Left renal cortex interstitium (tissue), 4 donors: ENCODE results near the gene GDPD3. TPM values are rescaled to one million over a fixed set of nuclear protein-coding genes. Genes with fewer than 3 reads are reported as not detected.
"Not testable (repeated sequence)": the region's sequence is repeated elsewhere in the genome, so short reads cannot be mapped to it uniquely, and the experiment has no call there.

Experiments
- DNase-seq, 4 donors: peaks; one replicate each; pipeline ENCODE4 v3.0.0-alpha.2; 2013; ENCODE audit warnings: low read depth in 4 of 4, low spot score in 2 of 4, missing footprints in 1 of 4
- polyA plus RNA-seq, 4 donors: library from polyadenylated mRNA; unstranded; fragments of 120-200 nt; gene quantifications; one replicate each; pipeline ENCODE4 v1.2.1, GENCODE V29; 2013; ENCODE audit not compliant: insufficient read length in 4 of 4

GDPD3 gene
- polyA plus RNA-seq, 4 donors = 9.8 to 17.5 (median 12.8) TPM

DNA sequence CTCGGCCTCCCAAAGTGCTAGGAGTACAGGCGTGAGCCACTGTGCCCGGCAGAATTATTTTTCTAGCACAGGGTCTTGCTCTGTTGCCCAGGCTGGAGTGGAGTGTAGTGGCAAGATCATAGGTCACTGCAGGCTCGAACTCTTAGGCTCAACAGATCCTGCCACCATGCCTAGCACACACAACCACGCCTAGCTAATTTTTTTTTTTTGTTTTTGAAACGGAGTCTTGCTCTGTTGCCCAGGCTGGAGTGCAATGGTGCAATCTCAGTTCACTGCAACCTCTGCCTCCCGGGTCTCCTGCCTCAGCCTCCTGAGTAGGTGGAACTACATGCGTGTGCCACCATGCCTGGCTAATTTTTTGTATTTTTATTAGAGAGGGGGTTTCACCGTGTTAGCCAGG lies 12.4 kb upstream of the GDPD3 start:
- not testable (repeated sequence) for DNase-seq

DNA sequence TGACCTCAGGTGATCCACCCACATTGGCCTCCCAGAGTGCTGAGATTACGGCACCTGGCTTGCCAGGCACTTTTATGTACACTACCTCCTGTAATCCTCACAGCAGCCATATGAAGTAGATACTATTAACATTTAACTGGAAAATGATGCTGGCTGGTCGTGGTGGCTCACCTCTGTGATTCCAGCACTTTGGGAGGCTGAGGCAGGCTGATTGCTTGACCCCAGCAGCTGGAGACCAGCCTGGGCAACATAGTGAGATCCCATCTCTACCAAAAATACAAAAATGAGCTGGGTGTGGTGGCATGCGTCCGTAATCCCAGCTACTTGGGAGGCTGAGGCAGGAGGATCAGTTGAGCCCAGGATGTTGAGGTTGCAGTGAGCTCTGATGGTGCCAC lies 11.6 kb upstream of the GDPD3 start:
- DNase-seq = no peak

DNA sequence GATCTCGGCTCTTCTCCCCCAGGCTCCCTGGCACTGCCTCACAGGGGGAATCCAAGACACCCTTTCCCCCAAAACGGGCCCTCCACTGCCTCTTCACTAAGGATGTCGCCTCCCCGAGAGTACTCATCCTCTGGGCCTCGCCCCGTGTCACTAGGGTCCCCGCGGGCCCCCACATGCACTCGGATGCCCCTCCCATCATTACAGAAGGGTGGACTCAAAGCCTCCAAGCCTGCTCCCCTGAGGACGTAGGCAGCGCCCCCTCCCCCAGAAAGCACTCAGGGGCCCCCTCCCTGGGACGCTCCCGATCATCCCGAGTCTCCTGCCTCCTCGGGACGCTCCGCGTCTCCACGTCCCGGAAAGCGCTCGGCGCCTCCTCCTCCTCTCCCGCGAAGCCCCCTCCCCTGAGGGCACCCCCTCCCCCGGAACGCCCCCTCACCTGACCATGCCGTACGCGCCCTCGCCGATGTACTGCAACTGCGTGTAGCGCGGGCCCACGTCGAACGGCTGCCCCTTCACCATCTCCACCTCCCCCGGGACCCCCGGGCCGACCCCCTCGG lies 9.3 kb upstream of the GDPD3 start:
- DNase-seq = peak in 1 of 4 donors; percentile 26

DNA sequence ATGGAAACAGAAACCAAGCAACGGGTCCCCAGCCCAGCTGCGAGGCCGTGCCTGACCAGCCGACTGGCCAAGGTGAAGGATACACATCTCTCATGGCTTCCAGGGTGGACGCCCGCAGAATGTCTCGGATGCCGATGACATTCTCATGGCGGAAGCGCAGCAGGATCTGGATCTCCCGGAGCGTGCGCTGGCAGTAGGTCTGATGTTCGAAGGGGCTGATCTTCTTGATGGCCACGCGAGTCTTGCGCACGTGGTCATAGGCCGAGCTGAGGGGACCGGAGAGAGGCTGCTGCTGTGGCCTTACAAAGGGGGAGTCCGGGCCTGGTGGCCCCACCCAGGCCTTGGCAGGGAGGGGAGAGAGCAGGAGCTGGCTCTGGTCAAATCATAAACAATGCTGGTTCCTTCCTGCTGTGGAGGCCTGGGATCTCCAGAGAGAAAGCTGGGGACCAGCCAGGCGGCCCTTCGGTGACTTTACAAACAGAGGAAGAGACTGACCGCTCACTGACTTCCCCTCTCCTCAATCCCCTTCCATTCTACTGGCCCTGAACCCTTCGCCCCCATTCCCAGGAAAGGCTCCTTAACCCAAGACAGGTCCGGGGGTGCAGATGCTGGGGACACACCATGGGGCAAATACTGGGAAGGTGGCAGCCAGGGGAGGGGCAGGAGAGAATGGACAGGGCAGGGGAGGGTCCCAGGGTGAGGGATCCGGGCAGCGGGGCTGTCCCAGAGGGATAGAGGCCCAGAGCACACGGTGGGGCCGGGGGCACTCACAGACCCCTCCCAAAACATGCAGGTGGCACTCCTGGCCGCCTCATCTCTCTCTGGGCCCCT lies 8.6 kb upstream of the GDPD3 start:
- DNase-seq = no peak

DNA sequence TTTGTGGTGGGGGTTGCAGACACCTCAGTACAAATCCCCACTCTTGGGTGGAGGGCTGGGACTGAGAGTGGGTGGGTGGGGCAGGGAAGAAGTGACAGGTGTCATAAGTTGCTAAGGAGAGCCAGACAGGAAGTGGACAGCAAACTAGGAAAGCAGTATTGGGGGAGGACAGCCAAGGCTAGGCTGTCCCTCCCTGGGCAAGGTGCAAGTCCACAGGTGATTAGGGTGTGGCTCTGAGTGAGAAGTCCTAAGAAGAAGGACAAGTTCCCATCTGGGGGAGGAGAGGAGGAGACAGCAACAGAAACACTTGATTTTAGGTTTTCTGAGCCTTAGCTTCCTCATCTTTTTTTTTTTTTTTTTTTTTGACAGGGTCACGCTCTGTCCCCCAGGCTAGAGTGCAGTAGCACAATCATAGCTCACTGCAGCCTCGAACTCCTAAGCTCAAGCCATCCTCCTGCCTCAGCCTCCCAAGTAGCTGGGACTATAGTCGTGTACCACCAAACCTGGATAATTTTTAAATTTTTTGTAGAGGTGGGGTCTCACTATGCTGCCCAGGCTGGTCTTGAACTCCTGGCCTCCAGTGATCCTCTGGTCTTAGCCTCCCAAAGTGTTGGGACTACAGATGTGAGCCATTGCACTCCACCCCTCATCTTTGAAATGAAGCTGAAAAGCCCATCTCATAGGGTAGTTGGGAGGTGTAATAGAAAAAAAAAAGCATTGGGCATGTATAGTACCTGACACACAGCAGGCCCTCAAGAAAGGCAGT lies 7.2 kb upstream of the GDPD3 start:
- no peak for DNase-seq

DNA sequence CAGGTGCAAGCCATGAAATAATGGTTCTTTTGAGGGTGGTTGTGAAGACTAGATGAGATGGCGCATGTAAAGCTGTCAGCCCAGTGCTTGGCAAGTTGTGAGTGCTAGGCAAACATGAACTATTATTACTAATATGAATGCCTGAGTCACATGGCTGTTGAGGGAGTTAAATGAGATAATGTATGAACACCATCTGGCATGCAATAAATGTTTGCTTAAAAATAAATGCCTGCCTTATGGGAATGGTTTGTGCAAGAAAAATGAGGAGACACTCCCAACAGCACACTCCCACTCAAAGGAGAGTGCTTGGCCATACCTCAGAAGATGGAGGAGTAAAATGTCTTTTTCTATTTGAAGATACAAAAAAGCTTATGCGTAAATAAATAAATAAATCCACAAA lies 6.1 kb upstream of the GDPD3 start:
- DNase-seq = no peak

DNA sequence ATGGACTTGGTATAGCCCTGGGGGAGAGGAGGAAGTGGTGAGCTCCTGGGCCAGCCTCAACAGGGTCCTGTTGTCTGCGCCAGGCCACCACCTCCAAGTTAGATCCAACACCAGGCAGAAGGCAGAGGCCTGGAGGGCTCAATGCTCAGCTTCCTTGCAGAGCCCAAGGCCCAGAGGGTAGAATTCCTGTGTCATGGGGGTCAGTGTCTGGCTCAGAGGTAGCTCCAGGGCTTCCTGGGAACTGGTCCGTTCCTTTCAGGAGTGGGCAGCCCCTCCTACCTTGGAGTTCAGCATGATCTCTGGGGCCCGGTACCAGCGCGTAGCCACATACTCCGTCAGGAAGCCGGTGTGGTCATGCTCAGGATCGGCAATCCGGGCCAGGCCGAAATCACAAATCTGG lies 4.4 kb upstream of the GDPD3 start:
- DNase-seq = no peak

DNA sequence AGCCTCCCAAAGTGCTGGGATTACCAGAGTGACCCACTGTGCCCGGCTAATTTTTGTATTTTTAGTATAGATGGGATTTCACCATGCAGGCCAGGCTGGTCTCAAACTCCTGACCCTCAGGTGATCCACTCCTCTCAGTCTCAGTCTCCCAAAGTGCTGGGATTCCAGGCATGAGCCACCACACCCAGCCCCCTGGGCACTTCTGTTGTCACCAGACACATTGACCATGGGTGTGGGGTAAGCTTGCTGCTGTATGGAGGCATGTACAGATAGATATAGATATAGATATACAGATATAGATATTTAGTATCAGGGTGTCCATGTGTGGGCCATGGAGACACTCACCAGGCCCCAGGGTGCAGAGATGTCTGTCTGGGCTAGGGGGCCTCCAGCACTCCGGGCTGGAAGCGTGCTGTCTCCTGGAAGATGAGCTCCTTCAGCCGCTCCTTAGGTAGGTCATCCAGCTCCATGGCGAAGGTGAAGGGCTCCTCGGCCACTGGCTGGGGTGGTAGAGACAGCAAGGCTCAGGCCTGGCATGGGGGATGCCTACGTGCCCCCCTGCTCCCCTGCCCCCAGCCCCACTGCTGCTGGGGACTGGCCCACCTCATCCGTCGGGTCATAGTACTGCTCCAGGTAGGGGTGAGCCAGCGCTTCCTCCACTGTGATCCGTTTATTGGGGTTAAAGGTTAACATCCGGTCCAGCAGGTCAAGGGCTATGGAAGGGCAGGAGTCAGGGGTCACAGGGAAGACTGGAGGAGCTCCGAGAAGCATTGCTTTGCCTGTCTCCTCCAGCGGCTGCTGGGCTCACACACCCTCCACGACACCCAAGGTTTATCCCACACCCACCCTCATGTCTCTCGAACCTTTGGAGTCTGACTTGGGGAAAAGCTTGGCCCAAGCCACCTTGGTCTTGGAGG lies 3.2 kb upstream of the GDPD3 start:
- no peak for DNase-seq

DNA sequence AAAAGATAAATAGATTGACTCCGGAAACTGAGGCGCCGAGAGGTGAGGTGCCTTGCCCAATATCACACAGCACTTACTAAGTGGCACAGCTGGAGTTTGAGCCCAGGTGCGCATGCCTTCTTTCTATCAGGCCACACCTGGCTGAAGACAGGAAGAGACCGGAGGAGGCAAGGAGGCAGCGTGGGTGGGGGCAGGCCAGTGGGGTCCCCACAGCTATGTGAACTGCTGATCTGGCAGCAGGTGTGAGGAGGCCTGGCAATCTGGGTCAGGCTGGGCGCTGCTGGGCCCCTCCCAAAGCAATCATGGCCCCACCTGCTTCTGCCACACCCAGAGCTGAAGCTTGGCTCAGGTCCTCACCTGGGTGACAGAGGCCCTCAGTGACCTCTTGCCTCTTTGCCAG lies 1.9 kb upstream of the GDPD3 start:
- no peak for DNase-seq

DNA sequence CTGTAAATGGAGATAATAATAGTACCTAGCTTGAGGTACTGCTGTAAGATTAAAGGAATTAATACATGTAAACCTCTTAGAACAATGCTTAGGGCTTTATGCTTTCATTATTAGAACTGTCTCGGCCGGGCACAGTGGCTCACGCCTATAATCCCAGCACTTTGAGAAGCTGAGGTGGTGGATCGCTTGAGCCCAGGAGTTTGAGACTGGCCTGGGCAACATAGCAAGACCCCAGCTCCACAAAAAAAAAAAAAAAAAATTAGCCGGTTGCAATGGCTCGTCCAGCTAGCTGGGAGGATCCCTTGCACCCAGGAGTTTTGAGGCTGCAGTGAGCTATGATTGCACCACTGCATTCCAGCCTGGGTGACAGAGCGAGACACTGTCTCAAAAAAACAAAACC lies 1.5 kb upstream of the GDPD3 start:
- not testable (repeated sequence) for DNase-seq

DNA sequence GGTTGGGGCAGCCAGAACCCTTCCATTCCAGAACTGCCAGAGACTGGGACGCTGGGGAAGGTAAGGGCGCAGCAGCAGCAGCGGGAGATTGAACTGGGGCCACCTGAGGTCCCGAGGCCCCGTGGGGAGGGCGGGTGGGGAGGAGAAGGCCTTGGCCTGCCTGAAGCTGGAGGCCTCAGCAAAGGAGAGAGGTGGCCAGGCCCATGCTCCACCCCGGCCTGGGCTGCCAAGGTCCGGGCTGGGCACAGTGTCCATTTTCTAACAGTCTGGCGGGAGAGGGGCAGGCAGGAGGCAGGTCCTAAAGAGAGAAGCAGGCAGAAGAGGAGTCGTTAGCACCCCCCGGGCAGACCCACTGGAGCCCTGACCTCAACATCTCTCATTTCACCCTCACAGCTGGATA lies 1.1 kb upstream of the GDPD3 start:
- no peak for DNase-seq

DNA sequence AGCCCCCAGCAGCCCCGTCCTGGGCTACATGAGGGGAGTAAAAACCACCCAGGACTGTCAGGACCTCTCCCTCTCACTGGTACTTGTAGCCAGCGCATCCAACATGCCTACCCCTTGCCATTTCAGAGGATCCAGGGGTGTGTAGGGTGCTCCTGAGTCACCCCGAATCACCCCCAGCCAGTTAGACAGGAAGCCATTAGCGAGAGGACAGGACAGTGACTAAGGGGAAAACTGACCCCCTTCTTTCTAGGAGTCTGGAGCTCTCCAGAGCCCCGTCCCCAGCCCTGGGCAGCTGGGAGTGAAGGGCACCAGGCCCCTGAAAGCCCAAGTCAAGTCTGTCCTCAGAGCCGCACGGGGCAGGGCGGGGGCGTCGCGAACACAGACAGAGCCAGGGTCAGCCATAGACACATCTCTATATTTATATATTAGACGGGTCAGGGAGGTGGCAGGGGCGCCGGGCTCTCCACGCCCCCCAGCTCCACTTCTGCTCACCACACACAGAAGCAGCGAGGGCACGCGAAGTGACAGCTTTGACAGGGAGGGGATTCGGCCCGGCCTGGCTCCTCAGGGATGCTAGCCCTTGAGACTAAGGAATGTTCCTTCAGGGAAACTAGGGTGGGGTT lies 485 bp upstream of the GDPD3 start:
- no peak for DNase-seq

DNA sequence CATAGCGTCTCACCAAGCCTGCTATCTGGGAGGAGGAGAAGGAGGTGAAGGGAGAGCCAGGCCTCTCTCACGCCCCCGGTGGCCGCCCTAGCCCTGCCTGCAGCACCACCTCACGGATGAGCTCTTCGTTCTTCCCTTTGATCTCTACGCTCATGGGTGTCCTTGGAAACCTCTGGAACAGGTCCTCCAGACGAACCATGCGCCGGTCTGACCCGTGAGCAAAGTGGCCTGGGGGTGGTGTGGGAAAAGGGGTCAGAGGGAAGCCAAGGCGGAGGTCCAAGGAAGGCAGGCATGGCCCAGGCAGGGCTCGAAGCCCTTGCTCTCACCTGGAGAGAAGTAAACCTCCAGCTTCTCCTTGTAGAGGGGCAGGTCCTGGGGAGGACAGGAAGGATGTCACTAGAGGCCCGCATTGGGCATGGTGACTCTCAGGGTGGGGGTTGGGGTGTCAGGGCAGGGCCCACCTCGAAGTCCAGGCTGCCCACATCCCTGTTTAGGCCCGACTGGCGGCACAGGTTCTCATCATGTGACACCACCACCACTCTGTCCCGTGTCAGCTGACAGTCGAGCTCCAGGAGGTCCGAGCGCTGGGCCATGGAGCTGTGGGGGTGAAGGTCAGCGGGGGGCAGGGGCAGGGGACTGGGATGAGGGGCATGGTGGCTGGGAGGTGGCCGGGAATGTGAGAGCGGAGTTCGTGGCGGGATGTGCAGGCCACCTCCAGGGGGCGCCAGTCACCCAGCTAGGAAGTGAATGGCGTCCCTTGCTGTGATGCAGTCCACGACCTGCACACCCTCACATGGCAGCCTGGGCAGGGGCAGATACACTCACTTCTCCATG lies 923 bp downstream of the GDPD3 start:
- DNase-seq = no peak

DNA sequence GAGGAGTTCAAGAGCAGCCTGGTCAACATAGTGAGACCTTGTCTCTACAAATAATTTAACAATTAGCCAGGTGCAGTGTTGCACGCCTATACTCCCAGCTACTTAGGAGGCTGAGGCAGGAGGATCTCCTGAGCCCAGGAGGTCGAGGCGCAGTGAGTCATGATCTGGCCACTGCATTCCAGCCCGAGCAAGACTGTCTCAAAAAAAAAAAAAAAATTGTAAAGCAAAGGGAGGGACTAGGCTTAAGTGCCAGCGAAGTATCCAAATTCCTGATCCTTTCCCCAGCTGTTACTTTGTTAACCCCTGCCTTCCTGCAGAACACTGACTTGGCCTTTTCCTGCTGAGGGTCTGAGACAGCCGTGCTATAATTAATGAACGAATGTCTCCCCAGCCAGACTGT lies 2.7 kb downstream of the GDPD3 start:
- DNase-seq = no peak

DNA sequence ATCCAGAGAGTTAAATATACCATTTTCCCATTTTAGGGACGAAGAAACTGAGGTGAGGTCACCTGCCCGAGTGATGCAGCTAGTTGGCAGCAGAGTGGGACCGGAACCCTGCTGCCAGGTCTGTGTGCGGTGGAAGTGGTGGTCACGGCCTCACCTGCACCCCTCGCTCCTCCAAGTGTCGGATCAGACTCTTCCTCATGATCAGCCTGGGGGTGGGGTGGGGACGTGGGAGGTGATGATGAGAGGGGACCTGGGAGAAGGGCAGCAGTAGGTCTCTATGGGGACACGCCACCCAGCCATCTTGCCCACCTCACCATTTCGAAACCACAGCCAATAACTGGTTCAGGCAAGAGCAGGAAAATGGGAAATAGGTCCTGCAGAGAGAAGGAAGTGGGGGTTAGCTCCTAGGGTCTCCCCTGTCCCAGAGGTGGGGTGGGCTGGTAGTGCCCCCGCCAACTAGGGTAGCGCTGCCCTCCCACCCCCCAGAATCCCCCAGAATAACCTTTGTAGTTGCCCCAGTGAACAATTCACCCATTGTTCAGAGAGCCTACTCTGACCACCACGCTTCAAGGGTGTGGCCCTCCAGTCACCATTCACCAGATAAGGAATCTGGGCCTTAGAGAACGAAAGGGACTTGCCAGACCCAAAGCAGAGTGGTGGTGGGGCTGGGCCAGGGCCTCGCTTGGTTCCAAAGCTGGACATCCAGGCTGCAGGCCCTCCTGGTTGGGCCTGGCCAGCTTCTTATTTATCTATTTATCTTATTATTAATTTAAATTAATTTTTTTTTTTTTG lies 5.1 kb downstream of the GDPD3 start:
- DNase-seq = no peak

DNA sequence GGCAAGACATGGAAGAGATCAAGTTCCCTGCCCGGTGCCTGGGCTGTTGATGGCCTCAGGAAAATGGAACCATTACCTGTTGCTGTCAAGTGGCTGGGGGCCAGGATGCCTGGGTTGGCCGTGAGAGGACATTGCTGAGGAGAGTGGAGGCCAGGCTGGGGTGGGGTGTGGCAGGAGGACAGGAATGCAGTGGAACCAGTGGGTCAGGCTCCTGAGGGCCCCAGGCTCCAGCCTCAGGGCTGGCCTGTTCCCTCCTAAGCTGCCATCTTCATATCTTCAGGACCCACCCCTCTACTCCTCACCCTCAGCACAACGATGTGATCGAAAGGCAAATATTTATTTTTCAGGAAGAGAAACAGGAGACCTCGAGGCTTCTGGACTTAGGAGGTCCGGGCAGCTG lies 8.8 kb downstream of the GDPD3 start:
- no peak for DNase-seq

DNA sequence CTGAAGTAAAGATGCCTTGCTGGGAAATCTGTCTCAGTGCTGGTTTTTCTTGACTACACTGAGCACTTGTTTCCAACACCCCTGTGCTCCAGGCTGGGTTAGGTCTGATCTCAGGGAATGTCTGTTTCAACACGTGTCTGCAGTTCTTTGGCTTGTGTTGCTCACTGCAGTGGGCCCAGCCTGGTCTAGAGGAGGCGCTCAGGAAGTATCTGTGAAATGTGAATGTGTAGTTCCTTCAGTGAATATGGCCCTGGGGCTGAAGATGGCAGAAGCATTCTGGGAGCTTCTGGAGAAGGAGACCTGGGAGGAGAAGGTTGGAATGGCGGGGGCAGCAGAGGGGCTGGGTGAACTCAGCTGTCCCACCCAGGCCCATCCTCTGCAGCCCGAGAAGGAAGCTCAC lies 9.2 kb downstream of the GDPD3 start:
- DNase-seq = no peak

DNA sequence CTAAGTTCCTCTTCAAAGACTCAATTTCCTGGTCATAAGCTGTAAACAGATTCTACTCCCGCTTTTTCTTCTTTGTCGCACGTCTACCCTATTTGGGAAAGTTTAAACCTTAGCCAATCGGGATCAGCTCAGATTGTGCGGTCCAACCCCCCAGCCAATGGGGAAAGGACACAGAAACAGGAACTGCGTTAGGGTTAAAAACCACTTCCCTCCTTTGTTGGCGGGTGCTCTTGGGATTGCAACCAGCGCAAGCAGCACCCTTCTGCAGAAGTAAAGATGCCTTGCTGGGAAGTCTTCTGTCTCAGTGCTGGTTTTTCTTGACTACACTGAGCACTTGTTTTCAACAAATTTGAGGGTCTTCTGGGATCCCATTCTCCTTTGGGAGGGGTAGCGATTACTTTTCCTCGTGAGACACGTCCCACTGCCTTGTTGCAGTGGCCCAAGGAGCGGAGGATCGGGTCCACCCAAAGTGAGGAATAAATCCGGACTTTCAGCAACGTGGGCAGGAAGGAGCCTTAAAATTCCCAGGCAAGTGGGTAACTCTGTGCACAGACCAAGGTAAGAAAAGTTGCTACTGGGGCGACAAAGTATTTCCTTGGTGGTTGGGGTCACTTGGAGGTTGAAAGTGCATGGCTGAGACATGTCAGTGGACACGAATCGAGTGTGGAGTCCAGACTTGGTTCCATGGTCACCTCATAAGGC lies 16.3 kb downstream of the GDPD3 start:
- DNase-seq = no peak
